HEK293 (cell line): Measurements from ENCODE around the gene OXCT2.

Experiments
- CTCF ChIP-seq: fragments of 450-650 bp; formaldehyde crosslinking; IDR thresholded peaks from 2 replicates; pipeline ENCODE4 v1.5.1; 2016; ENCODE audit warnings: missing biosample characterization, missing genetic modification characterization
- OVOL3 ChIP-seq: fragments of 450-650 bp; formaldehyde crosslinking; IDR thresholded peaks from 2 replicates; pipeline ENCODE4 v1.5.1; 2016; ENCODE audit warnings: missing biosample characterization, missing genetic modification characterization
- ZNF274 ChIP-seq, 2 experiments: fragments of 200-500 bp in 1 of 2; fragments of 450-650 bp in 1 of 2; sonication (Bioruptor generic) in 1 of 2; formaldehyde crosslinking in 1 of 2; IDR thresholded peaks; 2 replicates each; pipeline versions ENCODE4 v1.5.1 to v1.6.1; 2014 to 2016; ENCODE audit warnings: borderline replicate concordance in 1 of 2, inconsistent platforms in 1 of 2, low read length in 1 of 2, missing biosample characterization in 1 of 2, missing genetic modification characterization in 1 of 2
- ZNF830 ChIP-seq: fragments of 450-650 bp; IDR thresholded peaks from 2 replicates; pipeline ENCODE4 v1.5.0; 2018; ENCODE audit warnings: missing biosample characterization, missing genetic modification characterization, low read depth, mild to moderate bottlenecking, moderate library complexity

GRCh38 chr1:39721664-39722063, 49.5 kb downstream of the OXCT2 start:
- TF ChIP-seq CTCF (tag by site-specific recombination), result no peak
- no peak for TF ChIP-seq OVOL3 (tag by site-specific recombination)
- no peak for TF ChIP-seq ZNF274 (IDR thresholded peaks at IDR 0.05; ENCODE audit: low read length)
- TF ChIP-seq ZNF274 (tag by site-specific recombination; IDR thresholded peaks at IDR 0.05; ENCODE audit: borderline replicate concordance), result no peak
- no peak for TF ChIP-seq ZNF830
